A673 (cell line): ENCODE results near the gene RPTOR.

Experiments
- EZH2 ChIP-seq: fragments of 200-600 bp; sonication (generic); IDR thresholded peaks from 2 replicates; pipeline ENCODE4 v1.6.1; 2017; ENCODE audit warnings: borderline replicate concordance, low read depth, mild to moderate bottlenecking, mixed read lengths, antibody characterized with exemption, low read length; ENCODE audit not compliant: poor library complexity, severe bottlenecking
- TF ChIP-seq, protein P1 (sequence below): fragments of 300-800, 200-600 bp; sonication (generic); conservative IDR thresholded peaks from 2 replicates; pipeline ENCODE4 v1.5.1; 2017; ENCODE audit warnings: low read depth, mild to moderate bottlenecking, antibody characterized with exemption, low read length, moderate library complexity, mixed read lengths

DNA sequence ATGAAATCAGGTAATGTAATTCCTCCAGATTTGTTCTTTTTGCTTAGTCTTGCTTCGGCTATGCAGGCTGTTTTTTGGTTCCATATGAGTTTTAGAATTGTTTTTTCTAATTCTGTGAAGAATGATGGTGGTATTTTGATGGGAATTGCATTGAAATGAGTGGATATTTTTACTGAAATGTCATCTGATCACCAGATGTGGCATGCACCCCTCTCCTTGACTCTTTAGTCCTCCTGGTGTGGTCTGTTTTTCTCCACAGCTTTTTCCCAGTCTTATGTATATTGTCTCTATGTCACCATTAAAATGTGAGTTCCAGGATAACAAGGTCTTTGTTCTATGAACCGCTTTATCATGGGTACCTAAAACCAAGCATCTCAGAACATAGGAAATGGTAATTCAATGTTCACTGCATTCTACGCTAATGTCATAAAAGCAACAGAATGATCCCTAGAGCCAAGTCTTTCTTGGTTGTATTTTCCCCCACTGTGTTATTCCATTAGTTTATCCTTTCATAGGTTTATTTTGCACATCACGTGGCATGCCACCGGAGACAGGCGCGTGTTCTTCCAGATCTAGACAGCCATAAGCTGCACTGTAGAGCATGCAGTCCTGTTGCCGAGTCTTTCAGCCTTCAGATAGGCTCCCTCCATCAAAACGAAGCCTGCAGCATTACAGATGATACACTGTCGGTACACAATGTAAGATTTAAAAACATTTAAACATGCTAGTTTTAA is 172.5 kb downstream of the RPTOR start:
- no peak for TF ChIP-seq EZH2
- TF ChIP-seq, protein P1, sequence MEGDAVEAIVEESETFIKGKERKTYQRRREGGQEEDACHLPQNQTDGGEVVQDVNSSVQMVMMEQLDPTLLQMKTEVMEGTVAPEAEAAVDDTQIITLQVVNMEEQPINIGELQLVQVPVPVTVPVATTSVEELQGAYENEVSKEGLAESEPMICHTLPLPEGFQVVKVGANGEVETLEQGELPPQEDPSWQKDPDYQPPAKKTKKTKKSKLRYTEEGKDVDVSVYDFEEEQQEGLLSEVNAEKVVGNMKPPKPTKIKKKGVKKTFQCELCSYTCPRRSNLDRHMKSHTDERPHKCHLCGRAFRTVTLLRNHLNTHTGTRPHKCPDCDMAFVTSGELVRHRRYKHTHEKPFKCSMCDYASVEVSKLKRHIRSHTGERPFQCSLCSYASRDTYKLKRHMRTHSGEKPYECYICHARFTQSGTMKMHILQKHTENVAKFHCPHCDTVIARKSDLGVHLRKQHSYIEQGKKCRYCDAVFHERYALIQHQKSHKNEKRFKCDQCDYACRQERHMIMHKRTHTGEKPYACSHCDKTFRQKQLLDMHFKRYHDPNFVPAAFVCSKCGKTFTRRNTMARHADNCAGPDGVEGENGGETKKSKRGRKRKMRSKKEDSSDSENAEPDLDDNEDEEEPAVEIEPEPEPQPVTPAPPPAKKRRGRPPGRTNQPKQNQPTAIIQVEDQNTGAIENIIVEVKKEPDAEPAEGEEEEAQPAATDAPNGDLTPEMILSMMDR = no peak
